HEK293 (cell line): Measurements from ENCODE around the gene MTHFD1L.

Source experiments
- CTCF ChIP-seq: fragments of 450-650 bp; formaldehyde crosslinking; IDR thresholded peaks from 2 replicates; pipeline ENCODE4 v1.5.1; 2016; ENCODE audit warnings: missing biosample characterization, missing genetic modification characterization
- KLF10 ChIP-seq: fragments of 450-650 bp; IDR thresholded peaks from 2 replicates; pipeline ENCODE4 v1.5.1; 2018; ENCODE audit warnings: missing biosample characterization, mild to moderate bottlenecking, missing genetic modification characterization
- SP2 ChIP-seq: fragments of 450-650 bp; formaldehyde crosslinking; IDR thresholded peaks from 2 replicates; pipeline ENCODE4 v1.5.1; 2016; ENCODE audit warnings: missing biosample characterization, missing genetic modification characterization
- YY1 ChIP-seq: fragments of 450-650 bp; formaldehyde crosslinking; IDR thresholded peaks from 2 replicates; pipeline ENCODE4 v1.5.1; 2018; ENCODE audit warnings: missing biosample characterization, missing genetic modification characterization
- ZNF626 ChIP-seq: fragments of 450-650 bp; sonication (Bioruptor Pico); formaldehyde crosslinking; IDR thresholded peaks from 2 replicates; pipeline ENCODE4 v1.5.1; 2018; ENCODE audit warnings: missing biosample characterization, missing genetic modification characterization, inconsistent platforms
- ZNF639 ChIP-seq: fragments of 450-650 bp; formaldehyde crosslinking; IDR thresholded peaks from 2 replicates; pipeline ENCODE4 v1.5.1; 2016; ENCODE audit warnings: missing biosample characterization, missing genetic modification characterization

- no peak for TF ChIP-seq CTCF (tag by site-specific recombination)
- TF ChIP-seq ZNF639 (tag by site-specific recombination) = no peak
- TF ChIP-seq KLF10 = no peak
- TF ChIP-seq YY1 = no peak
- no peak for TF ChIP-seq SP2
- TF ChIP-seq ZNF626 (tag by site-specific recombination) = no peak
These were observed 142.4 kb downstream of the MTHFD1L start for GRCh38 chr6:151007922-151008321.
